ENCODE data around the gene CLCN3.
"Not testable (repeated sequence)": the region's sequence is repeated elsewhere in the genome, so short reads cannot be mapped to it uniquely, and the experiment has no call there.

Gene CLCN3

GRCh38 chr4:169619958-169620879, at the start of gene CLCN3:
Gene CLCN3 (plus strand): TSS chr4:169620578. CDS start chr4:169635929, 15,351 bp downstream.
- peaks cover 63% of the 10 kb centered on the region for H3K4me1 Mint-ChIP-seq (ENCODE audit: low read depth)
- H3K27ac Mint-ChIP-seq: peak within 1 kb of the TSS; percentile 100
- H3K36me3 Mint-ChIP-seq (ENCODE audit: low read depth): peaks cover 22% of the 10 kb centered on the region
- no peaks in the 10 kb centered on the region for H3K9me3 Mint-ChIP-seq
- DNase-seq: peak; percentile 94
- no peaks in the 10 kb centered on the region for H3K27me3 Mint-ChIP-seq
- peak within 1 kb of the TSS; percentile 98 for H3K4me3 Mint-ChIP-seq

DNA sequence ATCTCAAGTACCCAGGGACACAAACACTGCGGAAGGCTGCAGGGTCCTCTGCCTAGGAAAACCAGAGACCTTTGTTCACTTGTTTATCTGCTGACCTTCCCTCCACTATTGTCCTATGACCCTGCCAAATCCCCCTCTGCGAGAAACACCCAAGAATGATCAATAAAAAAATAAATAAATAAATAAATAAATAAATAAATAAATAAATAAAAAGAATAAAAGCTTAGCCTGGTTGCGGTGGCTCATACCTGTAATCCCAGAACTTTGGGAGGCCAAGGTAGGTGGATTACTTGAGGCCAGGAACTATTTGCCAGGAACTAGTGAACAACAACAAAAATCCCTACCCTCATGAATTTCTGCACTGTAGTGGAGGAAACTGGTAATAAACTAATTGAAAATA, 49.4 kb upstream of the CLCN3 start:
- not testable (repeated sequence) for H3K4me1 Mint-ChIP-seq (ENCODE audit: low read depth); H3K27me3 Mint-ChIP-seq; H3K4me3 Mint-ChIP-seq; H3K9me3 Mint-ChIP-seq; DNase-seq; H3K27ac Mint-ChIP-seq
- H3K36me3 Mint-ChIP-seq (ENCODE audit: low read depth): peaks cover 44% of the 10 kb centered on the region

- H3K27me3 Mint-ChIP-seq: no peaks in the 10 kb centered on the region
- H3K4me1 Mint-ChIP-seq (ENCODE audit: low read depth): peaks cover 3% of the 10 kb centered on the region
- peaks cover 47% of the 10 kb centered on the region for H3K36me3 Mint-ChIP-seq (ENCODE audit: low read depth)
- no peaks in the 10 kb centered on the region for H3K9me3 Mint-ChIP-seq
- H3K4me3 Mint-ChIP-seq: no peak overlapping the region
- H3K27ac Mint-ChIP-seq: no peak overlapping the region
- no peak for DNase-seq
Observed at GRCh38 chr4:169571435-169571834, 48.9 kb upstream of the CLCN3 start.

DNA sequence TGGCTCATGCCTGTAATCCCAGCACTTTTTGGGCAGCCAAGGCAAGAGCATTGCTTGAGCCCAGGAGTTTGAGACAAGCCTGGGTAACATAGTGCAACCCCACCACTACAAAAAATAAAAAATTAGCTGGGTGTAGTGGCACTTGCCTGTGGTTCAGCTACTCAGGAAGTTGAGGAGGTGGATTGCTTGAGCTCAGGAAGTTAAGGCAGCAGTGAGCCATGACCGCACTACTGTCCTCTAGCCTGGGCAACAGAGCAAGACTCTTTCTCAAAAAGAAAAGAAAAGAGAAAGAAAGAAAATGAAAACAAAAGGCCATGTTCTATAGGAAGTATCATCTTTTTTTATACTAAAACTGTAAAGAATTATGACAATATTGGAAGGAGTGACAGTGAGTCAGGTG, 46.5 kb upstream of the CLCN3 start:
- Mint-ChIP-seq H3K27me3 (no peaks in the 10 kb centered on the region), H3K27ac (no peak overlapping the region), H3K4me1 (ENCODE audit: low read depth) (no peaks in the 10 kb centered on the region), H3K9me3 (no peaks in the 10 kb centered on the region), H3K36me3 (ENCODE audit: low read depth) (peaks cover 51% of the 10 kb centered on the region), H3K4me3 (no peak overlapping the region)
- no peak for DNase-seq

- no peak overlapping the region for H3K4me3 Mint-ChIP-seq
- no peaks in the 10 kb centered on the region for H3K9me3 Mint-ChIP-seq
- no peak for DNase-seq
- H3K4me1 Mint-ChIP-seq (ENCODE audit: low read depth): peaks cover 2% of the 10 kb centered on the region
- H3K27ac Mint-ChIP-seq: peak overlapping the region; percentile 29
- H3K36me3 Mint-ChIP-seq (ENCODE audit: low read depth): peaks cover 51% of the 10 kb centered on the region
- no peaks in the 10 kb centered on the region for H3K27me3 Mint-ChIP-seq
Observed at GRCh38 chr4:169582203-169582602, 38.2 kb upstream of the CLCN3 start.

DNA sequence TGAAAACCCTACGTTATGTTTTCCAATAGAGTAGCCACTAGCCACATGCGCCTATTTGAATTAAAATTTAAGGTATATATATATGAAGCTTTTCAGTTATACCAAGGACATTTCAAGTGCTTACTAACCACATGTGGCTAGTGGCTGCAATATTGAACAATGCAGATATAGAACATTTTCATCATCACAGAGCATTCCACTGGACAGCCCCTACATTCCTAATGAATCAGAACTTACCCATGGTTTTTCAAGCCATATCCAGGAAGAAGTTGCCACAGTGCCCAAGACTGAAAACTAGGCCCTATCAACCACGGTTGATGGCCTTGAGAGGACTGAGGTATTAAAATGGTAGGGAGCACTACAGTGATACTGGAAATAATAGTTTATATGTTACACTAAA, 37.7 kb upstream of the CLCN3 start:
- no peaks in the 10 kb centered on the region for H3K27me3 Mint-ChIP-seq
- H3K4me3 Mint-ChIP-seq: no peak overlapping the region
- H3K9me3 Mint-ChIP-seq: no peaks in the 10 kb centered on the region
- peaks cover 2% of the 10 kb centered on the region for H3K4me1 Mint-ChIP-seq (ENCODE audit: low read depth)
- no peak for DNase-seq
- no peak overlapping the region for H3K27ac Mint-ChIP-seq
- H3K36me3 Mint-ChIP-seq (ENCODE audit: low read depth): peaks cover 53% of the 10 kb centered on the region

DNA sequence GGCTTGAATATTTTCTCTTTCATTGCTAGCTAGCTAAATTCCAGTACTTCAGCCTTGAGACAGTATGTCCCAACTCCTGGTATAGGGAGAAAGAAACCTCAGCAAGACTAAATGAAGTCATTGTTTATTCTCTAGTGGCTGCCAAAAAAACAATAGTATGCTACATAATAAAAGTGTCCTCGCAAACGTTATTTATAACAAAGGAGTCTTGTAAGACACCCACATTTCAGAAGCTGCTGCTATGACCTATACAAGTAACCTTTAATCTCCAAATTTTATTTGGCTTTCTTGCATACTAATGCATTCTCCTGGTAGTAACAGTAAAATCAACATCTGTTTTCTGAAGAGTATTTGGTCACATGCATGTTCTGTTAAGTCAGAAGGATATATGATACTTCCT, 36.8 kb upstream of the CLCN3 start:
- no peak for DNase-seq
- H3K9me3 Mint-ChIP-seq: no peaks in the 10 kb centered on the region
- no peaks in the 10 kb centered on the region for H3K27me3 Mint-ChIP-seq
- no peak overlapping the region for H3K4me3 Mint-ChIP-seq
- H3K36me3 Mint-ChIP-seq (ENCODE audit: low read depth): peaks cover 57% of the 10 kb centered on the region
- H3K4me1 Mint-ChIP-seq (ENCODE audit: low read depth): peaks cover 2% of the 10 kb centered on the region
- no peak overlapping the region for H3K27ac Mint-ChIP-seq

DNA sequence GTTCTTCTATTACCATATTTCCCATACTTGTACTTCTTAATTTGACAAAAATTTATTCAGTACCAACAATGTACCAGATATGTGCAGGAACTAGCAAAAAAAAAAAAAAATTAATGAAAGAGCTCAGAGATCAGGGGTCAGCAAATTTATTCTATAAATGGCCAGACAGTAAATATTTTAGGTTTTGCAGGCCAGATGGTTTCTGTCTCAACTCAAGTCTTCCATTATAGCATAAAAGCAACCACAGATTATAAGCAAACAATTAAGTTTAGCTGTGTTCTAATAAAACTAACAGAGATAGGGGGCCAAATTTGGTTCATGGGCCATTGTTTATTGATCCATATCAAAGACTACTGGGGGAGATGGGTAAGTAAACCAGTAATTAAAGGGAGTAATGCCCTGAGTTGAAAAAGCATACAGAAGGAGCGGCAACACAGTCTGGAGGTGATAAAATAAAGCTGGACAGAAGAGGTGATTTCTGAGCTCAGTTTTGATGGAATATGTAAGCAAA, 27.3 kb upstream of the CLCN3 start:
- H3K27ac Mint-ChIP-seq: no peak overlapping the region

DNA sequence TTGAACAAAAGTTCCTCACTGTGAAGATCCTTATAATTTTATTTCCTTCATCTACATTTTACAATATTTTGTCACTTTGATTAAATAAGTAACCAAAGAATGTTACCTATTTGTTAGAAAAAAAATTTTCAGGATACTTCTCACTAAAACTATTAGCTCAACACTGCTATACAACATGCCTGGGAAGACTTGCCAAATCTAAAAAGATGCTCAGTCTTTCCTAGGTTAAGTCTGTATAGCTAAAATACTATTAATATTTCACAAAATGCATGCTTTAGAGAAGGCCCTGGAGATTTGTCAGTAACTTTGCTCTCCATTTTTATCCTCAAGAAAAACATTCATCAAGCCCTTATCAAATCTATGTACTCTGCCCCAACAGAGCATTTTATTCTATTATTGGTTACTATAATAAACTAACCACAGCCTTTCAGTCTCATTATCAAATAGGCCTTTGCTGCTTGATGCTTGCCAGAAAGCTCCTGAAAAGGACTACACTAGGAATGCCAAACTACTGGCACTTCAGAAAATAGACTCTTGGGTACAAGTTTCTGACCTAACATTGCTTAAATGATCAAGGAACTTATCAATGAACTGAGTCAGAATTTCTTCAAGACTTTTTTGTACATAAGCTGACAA, 25.7 kb upstream of the CLCN3 start:
- H3K4me3 Mint-ChIP-seq: no peak overlapping the region
- no peak for DNase-seq
- H3K27me3 Mint-ChIP-seq: no peaks in the 10 kb centered on the region
- H3K27ac Mint-ChIP-seq: no peak overlapping the region
- peaks cover 48% of the 10 kb centered on the region for H3K36me3 Mint-ChIP-seq (ENCODE audit: low read depth)
- H3K9me3 Mint-ChIP-seq: no peaks in the 10 kb centered on the region
- H3K4me1 Mint-ChIP-seq (ENCODE audit: low read depth): no peaks in the 10 kb centered on the region

More for the DNA sequence above, 27.3 kb upstream of the CLCN3 start:
- no peaks in the 10 kb centered on the region for H3K9me3 Mint-ChIP-seq
- H3K27me3 Mint-ChIP-seq: no peaks in the 10 kb centered on the region
- H3K36me3 Mint-ChIP-seq (ENCODE audit: low read depth): peaks cover 51% of the 10 kb centered on the region
- DNase-seq: no peak
- no peaks in the 10 kb centered on the region for H3K4me1 Mint-ChIP-seq (ENCODE audit: low read depth)
- no peak overlapping the region for H3K4me3 Mint-ChIP-seq

DNA sequence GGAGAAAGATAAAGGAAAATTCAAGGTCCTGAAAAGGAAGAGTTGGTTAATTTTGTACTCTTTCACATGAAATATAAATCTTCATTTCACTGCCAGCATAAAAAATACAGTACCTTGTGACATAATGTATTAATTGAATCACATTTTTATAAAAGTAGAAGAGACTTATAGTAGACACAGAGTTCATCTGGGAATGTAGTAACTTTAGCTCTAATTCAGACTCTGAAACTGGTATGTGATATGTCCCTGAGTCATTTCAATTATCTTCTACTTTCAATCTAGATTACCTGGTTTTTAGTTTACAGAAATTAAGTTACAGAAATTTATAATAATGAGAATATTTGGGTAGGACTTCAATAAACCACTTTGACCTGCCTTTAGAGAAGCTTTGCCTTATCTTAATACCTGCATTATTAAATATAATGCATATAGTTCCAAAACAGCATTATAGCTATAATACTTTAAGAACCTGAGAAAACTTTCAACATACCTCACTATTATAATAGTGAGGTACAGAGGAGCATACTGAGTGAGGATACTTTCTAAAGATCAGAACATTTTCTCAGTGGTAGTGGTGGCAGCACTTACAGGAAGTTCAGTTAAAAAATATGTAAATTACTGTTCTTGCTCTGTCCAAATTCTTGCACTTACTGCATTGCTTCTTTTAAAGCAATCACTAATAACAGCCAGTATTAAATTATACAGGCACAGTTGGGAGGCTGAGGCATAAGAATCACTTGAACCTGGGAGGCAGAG, 19.2 kb upstream of the CLCN3 start:
- no peak for DNase-seq
- H3K27me3 Mint-ChIP-seq: no peaks in the 10 kb centered on the region
- H3K4me3 Mint-ChIP-seq: no peak overlapping the region
- peaks cover 46% of the 10 kb centered on the region for H3K36me3 Mint-ChIP-seq (ENCODE audit: low read depth)
- H3K27ac Mint-ChIP-seq: no peak overlapping the region
- peaks cover 27% of the 10 kb centered on the region for H3K4me1 Mint-ChIP-seq (ENCODE audit: low read depth)
- no peaks in the 10 kb centered on the region for H3K9me3 Mint-ChIP-seq

- no peak for DNase-seq
- Mint-ChIP-seq H3K9me3 (no peaks in the 10 kb centered on the region), H3K4me1 (ENCODE audit: low read depth) (peaks cover 39% of the 10 kb centered on the region), H3K4me3 (no peak overlapping the region), H3K27me3 (no peaks in the 10 kb centered on the region), H3K27ac (no peak overlapping the region), H3K36me3 (ENCODE audit: low read depth) (peaks cover 43% of the 10 kb centered on the region)
Observed at GRCh38 chr4:169603312-169603711, 17.1 kb upstream of the CLCN3 start.

DNA sequence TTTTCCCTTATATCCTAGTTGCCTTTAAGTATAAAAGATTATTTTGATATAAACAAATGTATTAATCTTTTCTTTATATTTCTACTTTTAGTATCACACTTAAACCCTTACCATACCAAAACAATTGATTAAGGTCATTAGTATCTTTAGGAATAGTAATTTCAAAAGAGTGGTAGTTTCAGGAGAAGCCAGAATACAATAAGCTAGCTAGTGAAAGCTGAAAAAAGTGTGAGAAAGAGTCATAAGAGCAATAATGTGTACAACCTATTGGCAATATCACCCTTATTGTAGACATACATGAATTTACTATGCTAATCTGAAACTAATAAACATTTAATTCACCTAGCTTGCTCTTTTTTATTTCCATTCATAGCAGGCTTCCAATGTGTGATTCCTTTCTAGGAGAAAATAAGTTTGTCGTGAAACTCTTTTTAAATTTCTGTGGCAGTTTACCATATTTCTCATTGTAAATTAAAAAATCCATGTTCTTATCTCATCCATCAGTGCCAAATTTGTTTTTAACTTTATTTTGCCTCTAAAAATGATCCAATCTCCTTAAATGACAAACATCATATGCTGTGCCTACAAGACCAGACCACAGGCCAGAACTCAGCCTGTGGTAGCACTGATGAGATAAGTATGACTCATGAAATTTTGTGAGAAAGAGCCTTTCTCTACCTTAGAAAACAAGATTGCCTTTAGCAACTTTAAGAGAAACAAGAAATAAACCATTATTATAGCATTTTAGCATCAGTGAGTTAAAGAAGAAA, 16.1 kb upstream of the CLCN3 start:
- no peak for DNase-seq
- Mint-ChIP-seq H3K36me3 (ENCODE audit: low read depth) (peaks cover 40% of the 10 kb centered on the region), H3K27me3 (no peaks in the 10 kb centered on the region), H3K27ac (no peak overlapping the region), H3K4me3 (no peak overlapping the region), H3K4me1 (ENCODE audit: low read depth) (peaks cover 42% of the 10 kb centered on the region), H3K9me3 (no peaks in the 10 kb centered on the region)

DNA sequence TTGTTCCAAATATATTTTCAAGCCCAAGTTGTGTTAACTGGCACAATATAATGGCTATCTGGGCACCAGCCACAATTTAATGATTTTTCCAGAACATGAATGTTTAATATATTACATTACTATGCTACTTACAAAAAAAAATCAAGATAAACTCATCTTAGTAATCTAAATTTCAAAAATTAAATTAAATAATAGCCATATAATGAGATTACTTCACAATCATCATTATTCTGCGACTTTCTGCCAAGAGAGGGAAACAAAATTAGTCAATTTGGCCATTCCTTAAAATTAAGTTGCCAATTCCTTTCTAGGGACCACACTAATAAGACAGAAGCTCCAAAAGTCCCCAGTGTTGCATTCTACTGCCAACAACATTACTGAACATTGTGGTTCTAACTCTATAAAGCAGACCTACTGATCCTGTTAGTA, 15.5 kb upstream of the CLCN3 start:
- no peak for DNase-seq
- Mint-ChIP-seq H3K4me1 (ENCODE audit: low read depth) (peaks cover 44% of the 10 kb centered on the region), H3K9me3 (no peaks in the 10 kb centered on the region), H3K36me3 (ENCODE audit: low read depth) (peaks cover 37% of the 10 kb centered on the region), H3K27me3 (no peaks in the 10 kb centered on the region), H3K4me3 (no peak overlapping the region), H3K27ac (peak overlapping the region; percentile 63)

DNA sequence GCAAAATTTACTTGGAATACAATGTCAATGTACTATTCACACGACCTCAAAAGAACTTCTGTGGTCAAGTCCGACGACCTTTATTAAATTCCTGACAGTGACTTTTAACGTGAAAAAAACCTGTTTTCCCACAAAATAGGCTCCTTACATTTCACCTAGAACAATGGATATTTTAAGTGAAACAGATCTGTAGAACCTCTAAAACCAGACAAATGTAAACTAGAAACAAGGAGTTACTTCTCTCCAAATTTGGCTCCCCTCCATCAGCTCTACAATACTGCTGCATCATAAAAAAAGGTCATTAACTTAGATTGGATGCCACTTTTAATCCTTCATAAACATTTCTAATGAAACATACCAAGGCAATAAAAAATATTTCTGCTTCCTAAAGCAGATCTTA, 9.2 kb upstream of the CLCN3 start:
- peaks cover 54% of the 10 kb centered on the region for H3K4me1 Mint-ChIP-seq (ENCODE audit: low read depth)
- no peak for DNase-seq
- peak overlapping the region; percentile 36 for H3K27ac Mint-ChIP-seq
- no peaks in the 10 kb centered on the region for H3K9me3 Mint-ChIP-seq
- no peaks in the 10 kb centered on the region for H3K27me3 Mint-ChIP-seq
- peak overlapping the region; percentile 98 for H3K4me3 Mint-ChIP-seq
- peaks cover 24% of the 10 kb centered on the region for H3K36me3 Mint-ChIP-seq (ENCODE audit: low read depth)

Measured in activated T-cell treated with anti-CD3 and anti-CD28 coated beads, Interleukin-2, amount 50 U/mL, for 24 hours (primary cell).